Breast epithelium (tissue), 4 donors: ENCODE data around the gene PPP1CC. TPM values are rescaled to one million over a fixed set of nuclear protein-coding genes. Genes with fewer than 3 reads are reported as not detected.

ENCODE experiments used
- DNase-seq, 2 donors: peaks; one replicate each; pipeline ENCODE4 v3.0.0-alpha.2; 2019; ENCODE audit warnings: low spot score in 2 of 2
- H3K27ac ChIP-seq, 2 donors: fragments of 200-600 bp; sonication (generic) in 1 of 2; one replicate each; pipeline ENCODE4 v1.5.1; 2016 to 2019; ENCODE audit warnings: mild to moderate bottlenecking in 1 of 2
- H3K27me3 ChIP-seq, 2 donors: fragments of 200-600 bp; sonication (generic) in 1 of 2; one replicate each; pipeline versions ENCODE4 v1.5.1 to v1.6.0; 2017 to 2019; ENCODE audit warnings: control low read depth in 1 of 2, mild to moderate bottlenecking in 1 of 2
- H3K36me3 ChIP-seq: fragments of 200-600 bp; one replicate; pipeline ENCODE4 v1.5.1; 2019
- H3K4me1 ChIP-seq, 2 donors: fragments of 200-600 bp; sonication (generic); one replicate each; pipeline ENCODE4 v1.5.1; 2016 to 2019; ENCODE audit warnings: control low read depth in 1 of 2
- H3K4me3 ChIP-seq, 3 donors: fragments of 200-600 bp; sonication (generic); 1 replicate in 2 of 3; 2 replicates in 1 of 3; pipeline ENCODE4 v1.5.1; 2016 to 2019; ENCODE audit warnings: mild to moderate bottlenecking in 3 of 3, moderate library complexity in 2 of 3
- H3K9me3 ChIP-seq, 2 donors: fragments of 200-600 bp; sonication (generic) in 1 of 2; one replicate each; pipeline ENCODE4 v1.5.1; 2016 to 2019; ENCODE audit warnings: control low read depth in 1 of 2
- POLR2A ChIP-seq: fragments of 450-650 bp; IDR thresholded peaks from one replicate; pipeline ENCODE4 v1.6.1; 2016; ENCODE audit warnings: antibody characterized with exemption, mild to moderate bottlenecking, moderate library complexity
- POLR2AphosphoS5 ChIP-seq, 3 donors: sonication (generic); formaldehyde crosslinking; IDR thresholded peaks; one replicate each; pipeline ENCODE4 v1.6.1; 2017; ENCODE audit warnings: antibody characterized with exemption in 3 of 3
- intact Hi-C: fragments of 100-400 bp; cut with DNase I; formaldehyde crosslinking; loops from one replicate; pipeline ENCODE4 v1.15.1; 2023; ENCODE audit warnings: low total_unique reads
- total RNA-seq, 3 donors: library from RNA; depleted of rRNA; stranded (reverse); fragments of >200 nt; gene quantifications; one replicate each; pipeline ENCODE4 v1.1.0, GENCODE V29; 2016
- TF ChIP-seq, protein P1 (sequence below), 3 donors: fragments of 450-650 bp; IDR thresholded peaks; one replicate each; pipeline ENCODE4 v1.5.1; 2016 to 2017; ENCODE audit warnings: antibody characterized with exemption in 3 of 3, mild to moderate bottlenecking in 3 of 3, moderate library complexity in 3 of 3

PPP1CC gene
- total RNA-seq, 3 donors from 2014 or later, result 97.7 to 135 (median 106) TPM

DNA sequence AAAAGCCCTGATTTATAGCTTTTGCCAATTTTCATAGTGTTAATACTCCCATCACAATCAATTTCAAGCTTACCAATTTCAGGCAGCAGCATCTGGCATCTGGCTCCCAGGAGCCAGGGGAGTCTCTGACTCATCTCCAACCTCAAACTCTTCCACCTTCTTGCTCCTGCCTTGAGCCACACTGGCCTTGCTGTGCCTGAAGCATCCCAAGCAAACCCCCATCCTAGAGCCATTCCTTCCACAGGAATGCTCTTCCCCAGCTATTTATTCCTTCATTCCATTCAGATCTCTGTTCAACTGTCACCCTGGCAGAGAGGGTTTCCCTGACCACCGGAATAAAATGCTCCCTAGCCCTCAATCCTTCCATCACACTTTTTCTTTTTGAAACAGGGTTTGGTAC is 13.9 kb upstream of the PPP1CC start:
- TF ChIP-seq, protein P1, sequence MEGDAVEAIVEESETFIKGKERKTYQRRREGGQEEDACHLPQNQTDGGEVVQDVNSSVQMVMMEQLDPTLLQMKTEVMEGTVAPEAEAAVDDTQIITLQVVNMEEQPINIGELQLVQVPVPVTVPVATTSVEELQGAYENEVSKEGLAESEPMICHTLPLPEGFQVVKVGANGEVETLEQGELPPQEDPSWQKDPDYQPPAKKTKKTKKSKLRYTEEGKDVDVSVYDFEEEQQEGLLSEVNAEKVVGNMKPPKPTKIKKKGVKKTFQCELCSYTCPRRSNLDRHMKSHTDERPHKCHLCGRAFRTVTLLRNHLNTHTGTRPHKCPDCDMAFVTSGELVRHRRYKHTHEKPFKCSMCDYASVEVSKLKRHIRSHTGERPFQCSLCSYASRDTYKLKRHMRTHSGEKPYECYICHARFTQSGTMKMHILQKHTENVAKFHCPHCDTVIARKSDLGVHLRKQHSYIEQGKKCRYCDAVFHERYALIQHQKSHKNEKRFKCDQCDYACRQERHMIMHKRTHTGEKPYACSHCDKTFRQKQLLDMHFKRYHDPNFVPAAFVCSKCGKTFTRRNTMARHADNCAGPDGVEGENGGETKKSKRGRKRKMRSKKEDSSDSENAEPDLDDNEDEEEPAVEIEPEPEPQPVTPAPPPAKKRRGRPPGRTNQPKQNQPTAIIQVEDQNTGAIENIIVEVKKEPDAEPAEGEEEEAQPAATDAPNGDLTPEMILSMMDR (IDR thresholded peaks at IDR 0.05), result no peak

DNA sequence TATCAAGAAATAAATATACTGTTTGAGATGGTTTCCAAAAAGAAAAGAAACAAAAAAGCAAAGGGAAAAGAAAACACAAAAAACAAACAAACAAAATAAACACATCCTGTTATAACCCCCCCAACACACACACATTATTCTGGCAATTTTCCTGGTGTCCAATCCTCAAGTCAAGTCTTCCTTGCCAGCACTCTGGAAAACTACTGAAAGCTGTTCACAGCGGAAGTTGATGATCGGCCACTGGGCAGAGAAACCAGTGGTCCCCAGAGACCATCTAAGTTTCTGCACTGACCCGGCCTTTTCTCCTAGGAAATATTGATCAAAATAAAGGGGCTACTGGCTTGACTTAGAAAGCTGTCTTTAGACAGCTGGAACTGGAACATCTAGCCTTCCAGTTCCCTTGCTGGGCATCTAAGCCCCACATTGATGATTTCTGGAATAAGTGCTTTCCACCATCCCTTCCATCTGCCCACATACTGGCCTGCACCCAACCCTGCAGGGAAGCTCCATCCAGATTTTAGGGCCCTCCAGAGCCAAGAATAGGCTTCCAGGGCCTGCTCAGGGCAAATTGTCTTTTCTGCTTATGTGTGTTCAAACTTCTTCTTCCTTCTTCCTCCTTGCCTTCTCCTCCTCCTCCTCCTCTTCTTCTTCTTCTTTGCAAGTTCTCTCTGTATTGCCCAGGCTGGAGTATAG is 11.6 kb upstream of the PPP1CC start:
- intact Hi-C loops, result no loop called here

More for the DNA sequence above, 13.9 kb upstream of the PPP1CC start:
- no peaks in the 10 kb centered on the region for H3K4me1 ChIP-seq
- no peaks in the 10 kb centered on the region for H3K27me3 ChIP-seq
- no peaks in the 10 kb centered on the region for H3K36me3 ChIP-seq
- no peak overlapping the region for H3K4me3 ChIP-seq
- no peak overlapping the region for H3K27ac ChIP-seq
- H3K9me3 ChIP-seq, result no peaks in the 10 kb centered on the region
- DNase-seq, result no peak
- intact Hi-C loops, result no loop called here

DNA sequence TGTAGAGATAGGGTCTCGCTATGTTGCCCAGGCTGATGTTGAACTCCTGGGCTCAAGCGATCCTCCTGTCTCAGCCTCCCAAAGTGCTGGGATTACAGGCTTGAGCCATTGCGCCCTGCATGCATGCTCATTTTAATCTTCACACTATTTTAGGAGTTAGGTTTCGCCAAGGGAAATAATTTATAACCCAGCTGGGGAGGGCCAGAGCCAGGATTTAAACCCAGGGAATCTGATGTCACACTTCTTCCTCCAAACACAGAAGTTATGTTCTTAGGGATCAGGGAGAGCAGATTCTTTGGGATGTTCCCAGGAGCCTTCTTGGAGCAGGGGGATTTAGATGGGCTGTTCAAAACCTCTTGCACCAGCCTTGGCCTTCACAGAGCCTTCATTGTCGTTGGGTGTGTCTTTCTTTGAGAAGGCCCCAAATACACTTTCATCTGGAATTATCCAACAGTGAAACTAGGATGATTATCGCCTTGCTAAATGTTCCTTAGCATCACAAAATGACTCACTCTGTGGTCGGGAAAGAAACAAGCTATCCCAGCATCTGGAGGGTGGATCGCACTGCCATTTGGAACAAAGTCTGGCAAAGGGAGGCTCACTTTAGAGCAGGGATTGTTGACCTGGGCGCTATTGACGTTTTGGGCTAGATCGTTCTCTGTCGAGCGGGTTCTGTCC is 8.2 kb upstream of the PPP1CC start:
- Histone ChIP-seq H3K36me3 (no peaks in the 10 kb centered on the region), H3K27ac (no peak overlapping the region), H3K4me1 (no peaks in the 10 kb centered on the region), H3K9me3 (no peaks in the 10 kb centered on the region), H3K4me3 (no peak overlapping the region), H3K27me3 (no peaks in the 10 kb centered on the region)
- DNase-seq, result no peak
- TF ChIP-seq, protein P1 (IDR thresholded peaks at IDR 0.05), result no peak
- TF ChIP-seq POLR2A (no peak), POLR2AphosphoS5 (IDR thresholded peaks at IDR 0.05) (no peak)
- intact Hi-C loops, result no loop called here

More for the DNA sequence above, 11.6 kb upstream of the PPP1CC start:
- Histone ChIP-seq H3K9me3 (no peaks in the 10 kb centered on the region), H3K4me1 (no peaks in the 10 kb centered on the region), H3K27me3 (no peaks in the 10 kb centered on the region), H3K36me3 (no peaks in the 10 kb centered on the region), H3K4me3 (no peak overlapping the region), H3K27ac (no peak overlapping the region)
- no peak for DNase-seq
- TF ChIP-seq POLR2A (no peak), POLR2AphosphoS5 (IDR thresholded peaks at IDR 0.05) (no peak)
- TF ChIP-seq, protein P1 (IDR thresholded peaks at IDR 0.05), result no peak

DNA sequence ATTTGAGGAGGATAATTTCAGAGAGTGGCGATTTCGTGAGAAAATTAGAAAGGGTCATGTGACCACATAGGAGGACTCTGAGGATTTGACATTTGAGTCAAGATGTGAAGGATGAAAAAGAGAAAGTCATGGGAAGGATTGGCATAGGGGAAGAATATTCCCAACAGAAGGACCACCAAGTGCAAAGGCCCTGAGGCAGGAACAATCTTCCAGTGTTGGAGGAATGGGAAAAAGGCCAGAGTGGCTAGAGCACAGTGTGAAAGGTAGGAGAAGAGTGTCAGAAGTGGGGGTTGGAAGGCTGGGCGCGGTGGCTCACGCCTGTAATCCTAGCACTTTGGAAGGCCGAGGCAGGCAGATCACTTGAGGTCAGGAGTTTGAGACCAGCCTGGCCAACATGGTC is 3.9 kb upstream of the PPP1CC start:
- H3K4me1 ChIP-seq, result no peaks in the 10 kb centered on the region
- no peak for DNase-seq
- no peaks in the 10 kb centered on the region for H3K27me3 ChIP-seq
- no peaks in the 10 kb centered on the region for H3K36me3 ChIP-seq
- H3K27ac ChIP-seq, result no peak overlapping the region
- intact Hi-C loops, result no loop called here
- H3K9me3 ChIP-seq, result no peaks in the 10 kb centered on the region
- H3K4me3 ChIP-seq, result no peak overlapping the region
- TF ChIP-seq POLR2A (no peak), POLR2AphosphoS5 (IDR thresholded peaks at IDR 0.05) (no peak)
- TF ChIP-seq, protein P1 (IDR thresholded peaks at IDR 0.05), result no peak

DNA sequence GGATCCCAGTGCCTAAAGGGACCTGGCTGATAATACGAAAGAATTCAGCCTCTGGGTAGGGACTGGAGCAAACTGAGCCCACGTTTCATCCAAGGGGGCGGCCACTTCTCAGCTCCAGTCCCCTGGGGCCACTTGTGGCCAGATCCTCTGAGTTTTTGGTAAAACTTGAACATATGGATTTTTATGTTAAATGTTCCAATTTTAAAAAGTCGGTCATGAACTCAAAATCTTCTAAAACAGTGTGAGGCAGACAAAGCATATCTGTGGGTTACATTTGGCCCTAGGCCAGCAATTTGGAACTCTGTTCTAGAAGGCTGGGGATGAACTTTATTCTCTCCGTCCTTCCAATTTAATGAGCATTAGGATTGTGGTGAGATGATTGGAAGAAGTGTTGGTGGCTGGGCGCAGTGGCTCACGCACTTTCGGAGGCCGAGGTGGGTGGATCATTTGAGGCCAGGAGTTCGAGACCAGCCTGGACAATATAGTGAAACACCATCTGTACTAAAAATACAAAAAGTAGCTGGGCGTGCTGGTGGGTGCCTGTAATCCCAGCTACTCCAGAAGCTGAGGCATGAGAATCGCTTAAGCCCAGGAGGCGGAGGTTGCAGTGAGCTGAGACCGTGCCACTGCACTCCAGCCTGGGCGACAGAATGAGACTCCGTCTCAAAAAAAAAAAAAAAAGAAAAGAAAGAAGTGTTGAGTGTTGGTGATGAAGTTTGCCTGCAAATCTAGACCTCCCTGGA is 3.0 kb upstream of the PPP1CC start:
- intact Hi-C loops, result no loop called here
- Histone ChIP-seq H3K4me1 (no peaks in the 10 kb centered on the region), H3K27ac (peak overlapping the region; percentile 51 to 55), H3K4me3 (no peak overlapping the region), H3K27me3 (no peaks in the 10 kb centered on the region), H3K36me3 (no peaks in the 10 kb centered on the region), H3K9me3 (no peaks in the 10 kb centered on the region)
- peak in 1 of 2 donors; percentile 32 for DNase-seq
- no peak for TF ChIP-seq POLR2A
- TF ChIP-seq, protein P1 (IDR thresholded peaks at IDR 0.05), result no peak
- TF ChIP-seq POLR2AphosphoS5 (IDR thresholded peaks at IDR 0.05), result no peak
